DOHH2 (cell line): Measurements from ENCODE around the gene PNRC1.

ENCODE experiments used
- EZH2phosphoT487 ChIP-seq: fragments of 200-600 bp; sonication (generic); IDR thresholded peaks from 2 replicates; pipeline ENCODE4 v1.6.1; 2017; ENCODE audit warnings: borderline replicate concordance, mild to moderate bottlenecking, antibody characterized with exemption, low read length, moderate library complexity, mixed read lengths
- TF ChIP-seq, protein P1 (sequence below): fragments of 200-600 bp; sonication (generic); IDR thresholded peaks from one replicate; pipeline ENCODE4 v1.5.1; 2014; ENCODE audit warnings: antibody characterized with exemption, mild to moderate bottlenecking, low read depth, low read length; ENCODE audit not compliant: poor library complexity, severe bottlenecking

GRCh38 chr6:89054208-89054607 lies 26.3 kb upstream of the PNRC1 start:
- TF ChIP-seq, protein P1, sequence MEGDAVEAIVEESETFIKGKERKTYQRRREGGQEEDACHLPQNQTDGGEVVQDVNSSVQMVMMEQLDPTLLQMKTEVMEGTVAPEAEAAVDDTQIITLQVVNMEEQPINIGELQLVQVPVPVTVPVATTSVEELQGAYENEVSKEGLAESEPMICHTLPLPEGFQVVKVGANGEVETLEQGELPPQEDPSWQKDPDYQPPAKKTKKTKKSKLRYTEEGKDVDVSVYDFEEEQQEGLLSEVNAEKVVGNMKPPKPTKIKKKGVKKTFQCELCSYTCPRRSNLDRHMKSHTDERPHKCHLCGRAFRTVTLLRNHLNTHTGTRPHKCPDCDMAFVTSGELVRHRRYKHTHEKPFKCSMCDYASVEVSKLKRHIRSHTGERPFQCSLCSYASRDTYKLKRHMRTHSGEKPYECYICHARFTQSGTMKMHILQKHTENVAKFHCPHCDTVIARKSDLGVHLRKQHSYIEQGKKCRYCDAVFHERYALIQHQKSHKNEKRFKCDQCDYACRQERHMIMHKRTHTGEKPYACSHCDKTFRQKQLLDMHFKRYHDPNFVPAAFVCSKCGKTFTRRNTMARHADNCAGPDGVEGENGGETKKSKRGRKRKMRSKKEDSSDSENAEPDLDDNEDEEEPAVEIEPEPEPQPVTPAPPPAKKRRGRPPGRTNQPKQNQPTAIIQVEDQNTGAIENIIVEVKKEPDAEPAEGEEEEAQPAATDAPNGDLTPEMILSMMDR = no peak
- no peak for TF ChIP-seq EZH2phosphoT487
